HG03159 (cell line): ENCODE results near the gene LMNB1.
"Not testable (repeated sequence)": the region's sequence is repeated elsewhere in the genome, so short reads cannot be mapped to it uniquely, and the experiment has no call there.

Experiments
- ATAC-seq: cut with Tn5 transposase; IDR thresholded peaks from one replicate; pipeline ENCODE4 v1.9.1; 2021; ENCODE audit warnings: mild to moderate bottlenecking, moderate library complexity; ENCODE audit not compliant: unreplicated experiment

Gene LMNB1

GRCh38 chr5:126818736-126819135, 41.8 kb downstream of the LMNB1 start:
- ATAC-seq: no peak

DNA sequence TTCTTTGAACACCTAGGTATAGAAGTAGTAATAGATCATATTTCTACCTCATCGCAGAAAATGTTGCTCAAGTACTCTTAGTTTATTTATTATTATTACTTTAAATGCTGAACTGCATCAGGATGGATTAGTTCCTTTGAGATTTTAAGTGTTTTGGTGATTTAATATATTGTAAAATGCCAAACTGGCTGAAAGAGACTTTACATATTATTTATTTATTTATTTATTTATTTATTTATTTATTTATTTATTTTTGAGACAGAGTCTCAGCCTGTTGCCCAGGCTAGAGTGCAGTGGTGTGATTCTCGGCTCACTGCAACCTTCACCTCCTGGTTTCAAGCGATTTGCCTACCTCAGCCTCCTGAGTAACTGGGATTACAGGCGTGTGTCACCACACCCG, 42.3 kb downstream of the LMNB1 start:
- no peak for ATAC-seq

DNA sequence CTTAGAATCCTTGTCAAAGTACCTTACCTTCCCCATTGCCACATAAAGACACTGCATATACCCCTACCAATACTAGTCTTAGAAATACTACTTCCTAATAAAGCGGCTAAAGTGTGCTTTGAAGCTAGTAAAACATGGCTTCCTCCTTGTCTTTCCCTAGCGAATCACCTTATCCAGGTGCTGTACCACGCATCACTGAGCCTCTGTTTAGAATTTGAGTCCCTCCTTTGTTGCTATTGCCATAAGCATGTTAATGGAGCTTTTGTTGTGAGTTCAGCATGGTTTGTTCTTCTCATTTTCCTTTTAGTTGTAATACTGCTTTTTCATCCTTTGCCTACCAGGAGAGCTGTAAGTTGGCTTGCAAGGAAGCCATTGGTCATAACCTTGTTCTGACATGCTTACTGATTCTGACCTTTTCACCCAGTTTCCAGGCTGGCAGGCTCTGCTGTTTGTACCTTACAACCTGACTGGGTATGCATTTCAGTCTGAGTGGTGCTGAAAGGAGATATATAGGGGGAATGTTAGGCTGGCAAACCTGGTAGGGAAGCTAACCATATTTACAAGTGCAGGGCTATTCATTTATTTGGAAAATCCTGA, 49.8 kb downstream of the LMNB1 start:
- no peak for ATAC-seq

- no peak for ATAC-seq
Observed at GRCh38 chr5:126829098-126829497, 52.2 kb downstream of the LMNB1 start.

DNA sequence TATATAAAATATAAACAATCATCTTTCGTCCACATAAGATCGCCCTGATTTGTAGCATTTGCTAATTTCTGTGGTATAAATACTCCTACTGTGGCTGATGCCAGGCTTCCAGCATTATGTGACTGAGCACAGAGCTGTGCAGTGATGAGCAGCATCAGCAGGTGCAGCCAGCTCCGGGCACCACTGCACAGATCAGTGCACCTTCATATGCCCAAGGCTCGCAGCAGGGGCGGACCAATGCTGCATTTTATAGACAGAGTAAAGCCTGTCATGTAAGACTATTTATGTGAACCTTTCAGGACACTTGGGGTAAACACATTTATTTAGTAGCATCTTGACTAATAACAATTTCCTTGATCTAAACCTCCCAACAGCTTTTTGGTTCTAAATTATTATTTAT, 53.1 kb downstream of the LMNB1 start:
- no peak for ATAC-seq

- no peak for ATAC-seq
Observed at GRCh38 chr5:126831156-126831555, 54.2 kb downstream of the LMNB1 start.

GRCh38 chr5:126836778-126837177, 59.8 kb downstream of the LMNB1 start:
- no peak for ATAC-seq

DNA sequence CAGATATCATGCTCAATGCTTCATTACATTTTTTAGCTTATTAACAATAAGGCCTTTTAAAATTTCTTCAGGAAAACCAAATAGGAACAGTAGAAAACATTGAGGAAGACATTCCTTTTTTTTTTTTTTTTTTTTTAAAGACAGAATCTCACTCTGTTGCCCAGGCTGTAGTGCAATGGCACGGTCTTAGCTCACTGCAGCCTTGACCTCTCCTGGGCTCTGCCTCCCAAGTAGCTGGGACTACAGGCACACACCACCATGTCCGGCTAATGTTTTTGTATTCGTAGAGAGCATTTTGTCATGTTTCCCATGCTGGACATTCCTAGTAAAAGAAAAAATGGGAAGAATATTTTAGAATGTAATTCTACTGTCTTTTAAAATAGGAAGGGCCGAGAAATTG, 60.3 kb downstream of the LMNB1 start:
- ATAC-seq: no peak

GRCh38 chr5:126837906-126838539, 61.1 kb downstream of the LMNB1 start:
- no peak for ATAC-seq

DNA sequence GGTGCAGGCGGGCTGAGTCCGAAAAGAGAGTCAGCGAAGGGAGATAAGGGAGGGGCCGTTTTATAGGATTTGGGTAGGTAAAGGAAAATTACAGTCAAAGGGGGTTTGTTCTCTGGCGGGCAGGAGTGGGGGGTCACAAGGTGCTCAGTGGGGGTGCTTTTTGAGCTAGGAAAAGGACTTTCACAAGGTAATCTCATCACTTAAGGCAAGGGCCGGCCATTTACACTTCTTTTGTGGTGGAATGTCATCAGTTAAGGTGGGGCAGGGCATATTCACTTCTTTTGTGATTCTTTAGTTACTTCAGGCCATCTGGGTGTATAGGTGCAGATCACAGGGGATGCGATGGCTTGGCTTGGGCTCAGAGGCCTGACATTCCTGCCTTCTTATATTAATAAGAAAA, 62.5 kb downstream of the LMNB1 start:
- not testable (repeated sequence) for ATAC-seq

- ATAC-seq: not testable (repeated sequence)
Observed at GRCh38 chr5:126843375-126843774, 66.4 kb downstream of the LMNB1 start.

GRCh38 chr5:126845470-126846070, 68.6 kb downstream of the LMNB1 start:
- ATAC-seq: peak; percentile 86

DNA sequence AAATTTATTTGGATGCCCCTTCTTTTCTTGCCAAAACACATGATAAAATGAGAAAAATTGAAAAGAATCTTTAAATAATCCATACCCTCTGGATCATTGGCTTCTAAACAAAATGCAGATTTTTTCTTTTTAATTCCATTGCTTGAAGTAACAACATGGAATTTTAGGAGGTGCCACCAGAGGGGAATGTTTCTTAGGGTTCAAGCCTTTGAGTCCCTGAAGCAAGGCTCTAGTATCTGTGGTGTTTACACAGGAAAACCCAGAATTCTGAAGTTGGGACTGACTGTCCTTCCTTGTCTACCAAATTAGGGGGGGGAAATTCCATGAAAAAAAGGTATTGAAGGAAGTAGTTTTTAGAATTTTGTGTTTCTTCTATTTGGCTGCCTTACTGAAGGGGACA, 69.4 kb downstream of the LMNB1 start:
- no peak for ATAC-seq

- ATAC-seq: no peak
Observed at GRCh38 chr5:126846744-126847455, 70.0 kb downstream of the LMNB1 start.

DNA sequence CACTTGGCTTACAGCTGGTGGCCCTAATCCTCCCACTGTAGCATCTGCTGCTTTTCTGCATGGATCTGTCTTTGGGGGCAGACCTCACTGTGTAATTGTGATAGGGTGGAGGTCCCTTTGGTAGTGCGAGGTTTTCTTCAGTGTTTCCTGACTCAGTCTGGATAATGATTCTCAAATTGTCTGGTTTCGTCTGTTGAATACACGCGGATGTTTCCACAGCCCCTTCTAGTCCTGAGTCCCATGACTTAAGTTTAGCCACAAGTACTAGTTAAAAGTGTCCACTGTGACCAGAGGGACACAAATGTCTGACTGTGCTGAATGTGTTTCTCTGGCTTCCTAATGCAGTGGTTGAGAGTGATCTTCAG, 70.5 kb downstream of the LMNB1 start:
- ATAC-seq: no peak

DNA sequence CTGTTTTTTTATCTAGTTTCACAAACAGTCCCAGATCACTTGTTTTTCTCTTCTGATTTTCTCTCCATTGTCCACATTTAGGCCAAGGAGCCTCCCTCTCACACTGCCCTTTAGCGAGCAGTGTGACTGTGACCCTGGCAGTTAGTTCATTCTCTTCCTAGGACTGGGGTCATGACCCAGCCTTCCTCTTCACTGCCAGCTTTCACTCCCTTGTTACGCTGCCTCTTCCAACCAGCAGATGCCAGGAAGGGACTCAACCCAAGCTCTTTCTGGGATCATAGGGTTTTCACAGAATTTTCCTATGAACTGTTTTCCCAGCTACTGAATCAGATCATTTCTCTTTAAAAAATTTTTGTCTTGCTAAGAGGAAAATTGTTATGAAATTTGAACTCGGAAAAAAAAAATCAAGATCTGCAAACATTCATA, 70.9 kb downstream of the LMNB1 start:
- ATAC-seq: no peak

DNA sequence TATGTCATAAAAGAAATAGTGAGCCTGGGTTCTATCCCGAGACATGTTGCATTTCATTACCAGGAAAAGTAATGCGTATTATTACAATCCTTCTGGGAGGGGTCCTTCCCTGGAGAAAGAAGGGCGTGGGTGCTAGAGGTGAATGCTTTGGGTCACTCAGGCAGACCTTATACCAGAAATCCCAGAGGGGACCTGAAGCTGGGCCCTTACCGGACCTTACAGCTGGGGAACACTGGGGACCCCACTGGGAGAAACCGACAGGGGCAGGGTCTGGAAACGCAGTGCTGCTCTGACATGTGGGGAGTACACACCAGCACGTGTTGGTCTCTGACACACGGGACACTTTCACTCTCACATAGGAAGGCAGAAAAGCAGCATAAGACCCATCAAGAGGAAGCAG, 71.3 kb downstream of the LMNB1 start:
- no peak for ATAC-seq

- no peak for ATAC-seq
Observed at GRCh38 chr5:126849101-126849678, 72.3 kb downstream of the LMNB1 start.

- no peak for ATAC-seq
Observed at GRCh38 chr5:126851501-126852011, 74.6 kb downstream of the LMNB1 start.

DNA sequence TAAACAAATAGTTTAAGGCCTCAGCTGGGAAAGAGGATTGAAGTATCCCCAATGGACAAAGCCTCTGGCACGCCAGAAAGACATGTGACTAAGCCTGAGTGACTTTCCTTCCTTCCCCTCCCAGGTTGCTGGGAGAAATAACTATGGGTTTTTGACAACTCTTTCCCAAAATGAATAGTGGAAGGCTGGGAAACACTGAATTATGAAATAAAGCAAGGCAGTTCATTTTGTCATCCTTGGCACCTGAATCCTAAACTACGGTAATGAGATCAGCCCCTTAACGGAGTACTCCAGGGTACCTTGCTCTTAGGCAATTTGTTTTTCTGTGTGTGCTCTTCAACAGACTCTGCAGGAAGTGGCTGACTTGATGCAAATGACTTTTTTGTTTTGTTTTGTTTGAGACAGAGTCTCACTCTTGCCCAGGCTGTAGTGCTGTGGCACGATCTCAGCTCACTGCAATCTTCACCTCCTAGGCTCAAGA, 75.2 kb downstream of the LMNB1 start:
- ATAC-seq: peak; percentile 84

DNA sequence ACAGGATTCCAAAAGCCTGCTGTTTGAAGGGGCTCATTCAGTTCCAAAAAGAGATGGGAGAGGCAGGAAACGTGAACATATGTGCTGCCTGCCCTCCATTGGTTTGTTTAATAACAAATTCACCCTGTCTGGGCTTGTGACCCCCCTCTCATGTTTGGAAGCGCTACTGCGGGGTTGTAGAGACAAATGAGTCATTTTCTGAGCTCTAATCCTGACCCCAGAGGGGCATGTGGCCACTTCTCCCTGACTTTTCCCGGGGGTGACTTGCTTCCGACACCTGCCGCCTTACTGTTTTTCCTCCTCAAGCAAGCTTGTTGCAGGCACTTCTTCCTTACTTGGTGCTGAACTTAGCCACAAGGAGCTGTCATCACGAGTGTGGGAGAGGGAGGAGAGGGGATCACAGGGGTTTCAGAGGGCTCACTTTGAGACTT, 75.9 kb downstream of the LMNB1 start:
- no peak for ATAC-seq
